ENCODE results near the gene MX2.

Gene MX2

DNA sequence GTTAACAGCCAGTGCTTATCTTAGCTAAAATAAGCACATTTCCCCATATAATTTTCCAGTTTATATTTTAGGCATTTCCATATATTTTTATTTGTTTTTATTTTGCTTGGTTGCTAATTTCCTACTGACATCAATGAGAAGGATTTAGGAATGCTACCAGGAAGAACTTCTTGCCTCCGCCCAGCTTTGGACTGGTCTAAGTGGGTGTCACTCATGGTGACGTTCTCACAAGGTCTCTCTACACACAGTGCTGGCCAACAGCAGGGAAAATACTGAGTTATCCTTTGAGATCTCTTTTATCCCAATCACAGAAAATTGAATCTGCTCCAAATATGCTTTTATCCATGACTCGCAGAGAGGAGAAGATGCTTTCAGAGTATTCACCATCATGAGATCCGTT, 77.4 kb downstream of the MX2 start:
- no peak for DNase-seq

- DNase-seq: no peak
Measured at GRCh38 chr21:41441546-41441945, 79.7 kb downstream of the MX2 start.

GRCh38 chr21:41442481-41443186, 80.8 kb downstream of the MX2 start:
- no peak for DNase-seq

DNA sequence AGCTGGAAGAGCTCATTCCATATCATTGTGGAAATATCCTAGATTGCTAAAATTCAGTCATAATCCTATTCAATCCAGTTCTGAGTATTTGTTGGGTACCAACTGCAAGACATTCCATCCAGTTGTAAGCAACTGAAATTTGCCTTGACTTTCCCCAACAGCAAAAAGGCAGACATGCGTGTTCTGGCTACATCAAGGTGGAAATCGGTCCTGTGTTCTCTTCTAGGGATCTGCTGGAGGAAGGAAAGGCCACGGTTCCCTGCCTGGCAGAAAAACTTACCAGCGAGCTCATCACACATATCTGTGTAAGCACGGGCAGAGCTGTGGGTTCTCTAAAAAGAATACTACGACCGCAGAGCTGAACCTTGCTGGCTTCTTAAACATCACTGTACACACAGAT, 81.7 kb downstream of the MX2 start:
- no peak for DNase-seq

- no peak for DNase-seq
Measured at GRCh38 chr21:41444703-41445464, 83.1 kb downstream of the MX2 start.

- DNase-seq: no peak
Measured at GRCh38 chr21:41445465-41445862, 83.6 kb downstream of the MX2 start.

DNA sequence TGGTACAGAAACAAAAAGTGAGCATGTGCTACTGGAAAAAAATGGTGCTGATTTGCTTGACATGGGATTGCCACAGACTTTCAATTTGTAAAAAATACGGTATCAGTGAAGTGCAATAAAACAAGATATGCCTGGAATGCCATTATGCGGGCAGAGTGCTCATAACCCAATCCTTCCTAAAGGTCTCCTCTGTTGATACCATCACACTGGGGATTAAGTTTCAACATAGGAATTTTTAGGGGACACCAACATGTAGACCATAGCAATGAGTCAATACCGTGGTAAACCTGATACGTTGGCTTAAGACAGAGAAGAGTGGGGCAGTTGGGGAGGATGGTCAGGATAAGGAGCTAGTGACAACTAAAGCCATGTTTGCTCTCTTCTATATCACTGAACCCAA, 84.8 kb downstream of the MX2 start:
- DNase-seq: no peak

DNA sequence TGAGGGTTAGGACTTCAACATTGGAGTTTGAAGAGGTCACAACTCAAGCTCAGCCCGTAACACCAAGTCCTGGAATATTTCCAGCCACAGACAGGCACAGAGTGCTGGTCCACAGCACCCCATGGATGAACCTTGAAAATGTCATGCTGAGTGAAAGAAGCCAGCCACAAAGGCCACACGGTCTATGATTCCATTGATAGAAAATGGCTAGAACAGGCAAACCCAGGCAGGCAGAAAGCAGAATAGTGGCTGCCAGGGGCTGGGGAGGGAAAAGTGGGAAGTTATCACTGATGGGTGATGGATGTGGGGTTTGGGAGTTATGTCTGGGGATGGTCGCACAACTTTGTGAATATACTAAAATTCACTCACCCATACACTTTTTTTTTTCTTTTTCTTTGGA, 85.5 kb downstream of the MX2 start:
- DNase-seq: no peak

- DNase-seq: no peak
Measured at GRCh38 chr21:41449613-41450012, 87.8 kb downstream of the MX2 start.

- no peak for DNase-seq
Measured at GRCh38 chr21:41451753-41452676, 90.2 kb downstream of the MX2 start.

- no peak for DNase-seq
Measured at GRCh38 chr21:41453198-41453597, 91.4 kb downstream of the MX2 start.

GRCh38 chr21:41453761-41454160, 91.9 kb downstream of the MX2 start:
- no peak for DNase-seq

GRCh38 chr21:41458121-41458520, 96.3 kb downstream of the MX2 start:
- no peak for DNase-seq

DNA sequence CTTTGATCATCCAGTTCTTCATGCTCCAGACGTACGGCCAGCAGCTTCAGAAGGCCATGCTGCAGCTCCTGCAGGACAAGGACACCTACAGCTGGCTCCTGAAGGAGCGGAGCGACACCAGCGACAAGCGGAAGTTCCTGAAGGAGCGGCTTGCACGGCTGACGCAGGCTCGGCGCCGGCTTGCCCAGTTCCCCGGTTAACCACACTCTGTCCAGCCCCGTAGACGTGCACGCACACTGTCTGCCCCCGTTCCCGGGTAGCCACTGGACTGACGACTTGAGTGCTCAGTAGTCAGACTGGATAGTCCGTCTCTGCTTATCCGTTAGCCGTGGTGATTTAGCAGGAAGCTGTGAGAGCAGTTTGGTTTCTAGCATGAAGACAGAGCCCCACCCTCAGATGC, 96.7 kb downstream of the MX2 start:
- DNase-seq: no peak

Measured in inflammatory macrophage treated with lipopolysaccharide for 1 hour (primary cell).